Activated B cell treated with CpG ODN at 0.5 μM for 24 hours (primary cell): Measurements from ENCODE around the gene NDUFV2. TPM values are rescaled to one million over a fixed set of nuclear protein-coding genes. Genes with fewer than 3 reads are reported as not detected.

Experiments used
- ATAC-seq: fragments of 200-7000 bp; cut with Tn5 transposase; one replicate; pipeline ENCODE4 v1.10.0; 2021; ENCODE audit warnings: low read depth, mild to moderate bottlenecking, moderate library complexity
- CTCF ChIA-PET: fragments of 350-600 bp; sonication (Branson Sonifier 250); formaldehyde crosslinking; loops from one replicate; lab custom pipeline; 2021; ENCODE audit warnings: antibody characterized with exemption; lab: Charles Lee
- POLR2A ChIA-PET: fragments of 350-600 bp; sonication (Branson Sonifier 250); formaldehyde crosslinking; loops from one replicate; lab custom pipeline; 2021; ENCODE audit warnings: antibody characterized with exemption; lab: Charles Lee
- DNase-seq: peaks from one replicate; pipeline ENCODE4 v3.0.0; 2022
- H3K27ac Mint-ChIP-seq: one replicate; pipeline ENCODE4 v1.8.0; 2020; ENCODE audit warnings: mixed read lengths
- H3K27me3 Mint-ChIP-seq: one replicate; pipeline ENCODE4 v1.8.0; 2021; ENCODE audit warnings: mixed read lengths
- H3K36me3 Mint-ChIP-seq: one replicate; pipeline ENCODE4 v1.8.0; 2021; ENCODE audit warnings: low read depth, mixed read lengths
- H3K4me1 Mint-ChIP-seq: one replicate; pipeline ENCODE4 v1.8.0; 2021; ENCODE audit warnings: mixed read lengths
- H3K4me3 Mint-ChIP-seq: one replicate; pipeline ENCODE4 v1.8.0; 2020; ENCODE audit warnings: mild to moderate bottlenecking, mixed read lengths
- H3K9me3 Mint-ChIP-seq: one replicate; pipeline ENCODE4 v1.8.0; 2020; ENCODE audit warnings: mixed read lengths
- intact Hi-C: fragments of 100-400 bp; cut with micrococcal nuclease; formaldehyde crosslinking; loops from one replicate; pipeline ENCODE4 v1.15.1; 2024
- total RNA-seq: library from RNA; stranded (reverse); gene quantifications from 2 replicates; pipeline ENCODE4 v1.2.3, GENCODE V29; 2022
- TF ChIP-seq, protein P1 (sequence below): fragments of 200-600 bp; IDR thresholded peaks from one replicate; pipeline ENCODE4 v1.8.0; 2022; ENCODE audit warnings: antibody characterized with exemption, mild to moderate bottlenecking

Gene NDUFV2
- total RNA-seq, 1 donor from 2014 or later = 168 TPM

DNA sequence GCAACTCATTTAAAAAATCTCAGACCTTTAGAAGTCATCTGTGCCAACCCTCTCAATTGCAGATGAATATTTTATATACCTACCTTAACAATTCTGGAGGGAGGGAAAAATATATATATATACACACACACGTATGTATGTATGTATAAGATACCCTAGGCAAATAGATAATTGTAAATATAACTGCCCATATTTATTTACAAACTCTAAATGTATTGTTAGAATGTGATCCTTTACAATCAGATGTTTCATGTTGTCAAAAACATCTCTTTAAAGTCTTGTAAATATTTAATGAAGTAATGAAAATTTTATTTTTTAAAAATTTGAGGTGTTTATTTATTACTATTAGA, 45.7 kb downstream of the NDUFV2 start:
- Mint-ChIP-seq H3K27me3 (no peaks in the 10 kb centered on the region), H3K9me3 (no peaks in the 10 kb centered on the region), H3K27ac (no peak overlapping the region), H3K36me3 (peaks cover 8% of the 10 kb centered on the region), H3K4me3 (no peak overlapping the region), H3K4me1 (peaks cover 81% of the 10 kb centered on the region)
- ChIA-PET CTCF (interaction anchor here (0.6 to 2.8 kb wide), 15 partner anchors 30 to 494 kb away, joined by 3 to 44 read pairs (median 3); no protein-coding TSS in a partner anchor), POLR2A (interaction anchor here (1.3 to 2.8 kb wide), 4 partner anchors 11 to 74 kb away, joined by 7 to 25 read pairs (median 15); partner anchors contain the start of genes ANKRD12 and NDUFV2)
- intact Hi-C loops = loop anchor here (1.0 to 5.0 kb wide), 7 partner anchors 34 to 494 kb away; partner anchors contain the start of gene NDUFV2
- ATAC-seq (no peak), DNase-seq (no peak)
- TF ChIP-seq, protein P1, sequence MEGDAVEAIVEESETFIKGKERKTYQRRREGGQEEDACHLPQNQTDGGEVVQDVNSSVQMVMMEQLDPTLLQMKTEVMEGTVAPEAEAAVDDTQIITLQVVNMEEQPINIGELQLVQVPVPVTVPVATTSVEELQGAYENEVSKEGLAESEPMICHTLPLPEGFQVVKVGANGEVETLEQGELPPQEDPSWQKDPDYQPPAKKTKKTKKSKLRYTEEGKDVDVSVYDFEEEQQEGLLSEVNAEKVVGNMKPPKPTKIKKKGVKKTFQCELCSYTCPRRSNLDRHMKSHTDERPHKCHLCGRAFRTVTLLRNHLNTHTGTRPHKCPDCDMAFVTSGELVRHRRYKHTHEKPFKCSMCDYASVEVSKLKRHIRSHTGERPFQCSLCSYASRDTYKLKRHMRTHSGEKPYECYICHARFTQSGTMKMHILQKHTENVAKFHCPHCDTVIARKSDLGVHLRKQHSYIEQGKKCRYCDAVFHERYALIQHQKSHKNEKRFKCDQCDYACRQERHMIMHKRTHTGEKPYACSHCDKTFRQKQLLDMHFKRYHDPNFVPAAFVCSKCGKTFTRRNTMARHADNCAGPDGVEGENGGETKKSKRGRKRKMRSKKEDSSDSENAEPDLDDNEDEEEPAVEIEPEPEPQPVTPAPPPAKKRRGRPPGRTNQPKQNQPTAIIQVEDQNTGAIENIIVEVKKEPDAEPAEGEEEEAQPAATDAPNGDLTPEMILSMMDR = no peak

DNA sequence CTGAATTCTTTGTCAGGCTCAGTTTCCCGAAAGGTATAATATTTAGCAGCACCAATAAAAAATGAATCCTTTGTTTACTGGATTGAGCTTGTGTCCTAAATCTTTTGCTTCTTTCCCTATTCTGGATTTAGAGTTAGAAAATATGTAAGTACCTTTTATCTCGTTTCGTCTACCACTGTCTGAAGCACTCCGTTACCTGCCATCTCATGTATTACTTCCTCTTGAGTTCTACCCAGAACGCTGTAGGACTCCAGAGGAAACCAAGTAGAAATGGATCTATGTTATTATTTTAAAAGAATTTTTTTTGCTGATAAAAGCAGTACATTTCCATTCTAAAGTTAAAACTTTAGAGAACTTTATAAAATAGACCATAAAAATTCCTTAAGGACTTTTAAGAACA, 47.6 kb downstream of the NDUFV2 start:
- Mint-ChIP-seq H3K4me1 (peaks cover 83% of the 10 kb centered on the region), H3K27me3 (no peaks in the 10 kb centered on the region), H3K36me3 (peaks cover 16% of the 10 kb centered on the region), H3K9me3 (no peaks in the 10 kb centered on the region), H3K27ac (peak overlapping the region; percentile 36), H3K4me3 (peak overlapping the region; percentile 8)
- TF ChIP-seq, protein P1 = no peak
- DNase-seq = no peak
- POLR2A ChIA-PET = interaction anchor here (1.2 kb wide), 1 partner anchor 77 kb away, joined by 5 read pairs; no protein-coding TSS in a partner anchor
- ATAC-seq = peak; percentile 56
- intact Hi-C loops = loop anchor here (1.0 to 2.0 kb wide), 2 partner anchors 8 to 15 kb away; no protein-coding TSS in a partner anchor
- CTCF ChIA-PET = interaction anchor here (1.5 kb wide), 1 partner anchor 76 kb away, joined by 14 read pairs; no protein-coding TSS in a partner anchor

DNA sequence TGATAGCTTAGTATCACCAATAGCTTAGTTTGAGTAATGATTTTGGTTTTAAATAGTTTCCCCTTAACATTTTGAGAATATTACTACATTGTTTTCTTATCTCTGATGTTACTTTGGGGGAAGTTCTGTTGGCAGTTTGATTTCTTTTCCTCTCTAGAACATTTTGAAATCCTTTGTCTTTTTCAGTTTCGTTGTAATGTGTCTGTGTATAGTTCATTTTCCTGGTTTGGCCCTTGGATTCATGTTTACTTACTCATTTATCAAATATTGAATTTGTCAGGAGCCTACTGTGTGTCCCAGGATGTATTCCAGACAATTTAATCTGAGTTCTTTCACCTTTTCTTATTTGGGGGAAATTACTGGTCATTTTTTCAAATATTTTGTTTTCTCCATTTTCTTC, 50.8 kb downstream of the NDUFV2 start:
- TF ChIP-seq, protein P1 = no peak
- no peak overlapping the region for H3K4me3 Mint-ChIP-seq
- H3K27me3 Mint-ChIP-seq = no peaks in the 10 kb centered on the region
- peaks cover 80% of the 10 kb centered on the region for H3K4me1 Mint-ChIP-seq
- no peak for DNase-seq
- H3K9me3 Mint-ChIP-seq = no peaks in the 10 kb centered on the region
- no peak for ATAC-seq
- intact Hi-C loops = no loop called here
- no peak overlapping the region for H3K27ac Mint-ChIP-seq
- ChIA-PET CTCF (interaction anchor here (1.1 to 1.6 kb wide), 2 partner anchors 28 to 80 kb away, joined by 3 to 8 read pairs; no protein-coding TSS in a partner anchor), POLR2A (no interaction called here)
- peaks cover 31% of the 10 kb centered on the region for H3K36me3 Mint-ChIP-seq

DNA sequence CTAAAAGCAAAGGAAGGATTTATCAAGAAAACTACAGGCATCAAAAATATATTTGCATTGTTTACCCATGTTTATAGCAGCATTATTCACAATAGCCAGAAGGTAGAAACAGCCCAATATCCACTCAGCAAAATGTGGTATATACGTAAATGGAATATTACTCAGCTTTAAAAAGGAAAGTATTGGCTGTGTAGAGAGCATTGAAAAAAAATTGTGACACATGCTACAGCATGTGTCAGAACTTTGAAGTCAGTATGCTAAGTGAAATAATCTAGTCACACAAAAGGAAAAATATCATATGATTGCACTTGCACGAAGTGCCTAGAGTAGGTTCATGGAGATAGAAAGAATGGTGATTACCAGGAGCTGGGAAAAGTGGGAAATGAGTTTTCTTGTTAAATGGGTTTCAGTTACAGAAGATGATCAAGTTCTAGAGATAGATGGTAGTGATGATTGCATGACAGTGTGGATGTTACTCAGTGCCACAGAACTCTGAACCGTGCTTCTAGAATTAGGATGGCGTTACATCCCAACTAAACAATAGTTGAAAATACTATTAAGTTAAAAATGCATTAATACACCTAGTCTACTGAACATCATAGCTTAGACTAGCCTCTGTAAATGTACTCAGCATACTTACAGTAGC, 54.2 kb downstream of the NDUFV2 start:
- ATAC-seq = no peak
- POLR2A ChIA-PET = no interaction called here
- CTCF ChIA-PET = no interaction called here

DNA sequence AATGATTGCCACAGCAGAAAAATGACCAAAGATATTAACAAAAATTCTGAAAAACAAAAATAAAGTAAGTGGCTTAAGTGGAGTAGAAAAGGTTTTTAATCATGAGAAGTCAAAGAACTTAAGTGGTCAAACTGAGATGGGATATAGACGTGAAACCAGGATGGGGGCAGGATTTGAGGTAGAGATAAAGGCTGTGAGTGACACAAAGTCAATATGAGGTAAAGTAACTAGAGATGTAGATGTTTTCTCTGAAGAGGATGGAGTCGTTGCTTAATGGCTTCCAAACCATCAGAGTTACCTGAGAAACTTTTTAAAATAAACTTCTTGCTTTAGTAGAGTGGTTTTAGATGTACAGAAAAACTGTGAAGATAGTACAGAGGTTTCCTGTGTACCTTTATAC, 55.3 kb downstream of the NDUFV2 start:
- POLR2A ChIA-PET = no interaction called here
- Mint-ChIP-seq H3K4me3 (no peak overlapping the region), H3K27ac (no peak overlapping the region), H3K36me3 (peaks cover 47% of the 10 kb centered on the region), H3K9me3 (peaks cover 5% of the 10 kb centered on the region), H3K27me3 (no peaks in the 10 kb centered on the region), H3K4me1 (peaks cover 61% of the 10 kb centered on the region)
- CTCF ChIA-PET = no interaction called here
- no peak for ATAC-seq
- TF ChIP-seq, protein P1 = no peak
- intact Hi-C loops = loop anchor here (1.0 kb wide), 1 partner anchor 8 kb away; no protein-coding TSS in a partner anchor
- DNase-seq = no peak

More for the DNA sequence above, 54.2 kb downstream of the NDUFV2 start:
- Mint-ChIP-seq H3K36me3 (peaks cover 38% of the 10 kb centered on the region), H3K4me1 (peaks cover 66% of the 10 kb centered on the region), H3K27ac (no peak overlapping the region), H3K4me3 (no peak overlapping the region), H3K9me3 (no peaks in the 10 kb centered on the region), H3K27me3 (no peaks in the 10 kb centered on the region)
- no peak for DNase-seq
- TF ChIP-seq, protein P1 = no peak
- intact Hi-C loops = no loop called here
